Measurements from ENCODE around the gene AFF2.

The AFF2 gene

GRCh38 chrX:149036086-149036485 lies 535.7 kb downstream of the AFF2 start:
- no peak for DNase-seq

- DNase-seq = no peak
These were observed 537.0 kb downstream of the AFF2 start for GRCh38 chrX:149037281-149037870.

- DNase-seq = no peak
These were observed 538.6 kb downstream of the AFF2 start for GRCh38 chrX:149039057-149039456.

GRCh38 chrX:149040873-149041535 lies 540.6 kb downstream of the AFF2 start:
- no peak for DNase-seq

- DNase-seq = no peak
These were observed 543.0 kb downstream of the AFF2 start for GRCh38 chrX:149043401-149043800.

- DNase-seq = no peak
These were observed 544.1 kb downstream of the AFF2 start for GRCh38 chrX:149044471-149044870.

GRCh38 chrX:149045645-149046210 lies 545.3 kb downstream of the AFF2 start:
- DNase-seq = no peak
